AG04450 (cell line): ENCODE results near the gene ATP5ME. TPM values are rescaled to one million over a fixed set of nuclear protein-coding genes. Genes with fewer than 3 reads are reported as not detected.
"Not testable (repeated sequence)": the region's sequence is repeated elsewhere in the genome, so short reads cannot be mapped to it uniquely, and the experiment has no call there.

Experiments used
- CTCF ChIA-PET: fragments of 300-600, 350-600 bp; formaldehyde crosslinking; extraction: SDS; loops from one replicate; lab custom pipeline; 2022; ENCODE audit warnings: antibody characterized with exemption, inconsistent platforms; lab: Charles Lee
- POLR2A ChIA-PET: fragments of 350-600 bp; formaldehyde crosslinking; extraction: SDS; loops from one replicate; lab custom pipeline; 2021; ENCODE audit warnings: antibody characterized with exemption, inconsistent platforms; lab: Yijun Ruan, JAX
- DNase-seq: peaks from one replicate; pipeline ENCODE4 v3.0.0-alpha.2; 2011; ENCODE audit warnings: low read depth, low spot score
- H3K27ac ChIP-seq: one replicate; pipeline ENCODE4 v1.5.1; 2012; ENCODE audit warnings: low read depth, low read length, control low read depth
- H3K27me3 ChIP-seq: one replicate; pipeline ENCODE4 v1.6.0; 2012; ENCODE audit warnings: low read length; ENCODE audit not compliant: control insufficient read depth, insufficient read depth
- H3K4me3 ChIP-seq: 2 replicates; pipeline ENCODE4 v1.5.1; 2011; ENCODE audit warnings: mild to moderate bottlenecking, low read depth, low read length, control low read depth
- H3K9me3 ChIP-seq: 2 replicates; pipeline ENCODE4 v1.5.1; 2012; ENCODE audit warnings: low read length; ENCODE audit not compliant: control insufficient read depth, insufficient read depth
- CTCF ChIP-seq: IDR thresholded peaks from 2 replicates; pipeline ENCODE4 v1.5.1; 2011; ENCODE audit warnings: low read depth, low read length, control low read depth, inconsistent platforms
- polyA plus RNA-seq: library from polyadenylated mRNA; depleted of rRNA; stranded (reverse); fragments of >200 nt; gene quantifications from 2 replicates; pipeline ENCODE4 v1.2.3, GENCODE V29; 2011

Gene ATP5ME
- polyA plus RNA-seq, 1 experiment = 262 TPM

GRCh38 chr4:702618-703048, 28.6 kb upstream of the ATP5ME start:
- Histone ChIP-seq H3K4me3 (no peak overlapping the region), H3K27me3 (peaks cover 5% of the 10 kb centered on the region), H3K9me3 (no peaks in the 10 kb centered on the region; the same call in 1 of the 2 replicates), H3K27ac (no peak overlapping the region)
- TF ChIP-seq CTCF = no peak
- ChIA-PET POLR2A (no interaction called here), CTCF (interaction anchor here (0.6 kb wide), 1 partner anchor 557 kb away, joined by 4 read pairs; no protein-coding TSS in a partner anchor)
- DNase-seq = no peak

- ChIA-PET CTCF (interaction anchor here (0.7 to 1.9 kb wide), 2 partner anchors 17 to 41 kb away, joined by 3 to 7 read pairs; no protein-coding TSS in a partner anchor), POLR2A (no interaction called here)
- H3K27ac ChIP-seq = no peak overlapping the region
- DNase-seq = no peak
- H3K27me3 ChIP-seq = peaks cover 5% of the 10 kb centered on the region
- TF ChIP-seq CTCF = no peak
- H3K4me3 ChIP-seq = no peak overlapping the region
- no peaks in the 10 kb centered on the region; the same call in 1 of the 2 replicates for H3K9me3 ChIP-seq
Measured at GRCh38 chr4:700587-701264, 26.6 kb upstream of the ATP5ME start.

GRCh38 chr4:699816-700580, 25.9 kb upstream of the ATP5ME start:
- DNase-seq = no peak
- POLR2A ChIA-PET = no interaction called here
- TF ChIP-seq CTCF = no peak
- H3K27me3 ChIP-seq = peaks cover 7% of the 10 kb centered on the region
- CTCF ChIA-PET = interaction anchor here (1.9 kb wide), 1 partner anchor 42 kb away, joined by 7 read pairs; no protein-coding TSS in a partner anchor
- H3K9me3 ChIP-seq = no peaks in the 10 kb centered on the region; the same call in 1 of the 2 replicates
- no peak overlapping the region for H3K27ac ChIP-seq
- H3K4me3 ChIP-seq = no peak overlapping the region

- H3K4me3 ChIP-seq, H3K9me3 ChIP-seq, H3K27ac ChIP-seq, POLR2A ChIA-PET, CTCF ChIA-PET, DNase-seq: not testable (repeated sequence)
- peaks cover 13% of the 10 kb centered on the region for H3K27me3 ChIP-seq
Measured at GRCh38 chr4:694341-694940, 20.4 kb upstream of the ATP5ME start.

- CTCF ChIA-PET = no interaction called here
Measured at GRCh38 chr4:692771-693554, 18.9 kb upstream of the ATP5ME start.

More at GRCh38 chr4:692771-693554, 18.9 kb upstream of the ATP5ME start:
- POLR2A ChIA-PET = no interaction called here
- Histone ChIP-seq H3K27ac (no peak overlapping the region), H3K4me3 (no peak overlapping the region), H3K9me3 (no peaks in the 10 kb centered on the region; the same call in 1 of the 2 replicates), H3K27me3 (peaks cover 13% of the 10 kb centered on the region)
- no peak for DNase-seq
- no peak for TF ChIP-seq CTCF
